GM21423 (cell line): ENCODE data around the gene CD36.
"Not testable (repeated sequence)": the region's sequence is repeated elsewhere in the genome, so short reads cannot be mapped to it uniquely, and the experiment has no call there.

Experiments
- ATAC-seq: cut with Tn5 transposase; IDR thresholded peaks from one replicate; pipeline ENCODE4 v1.9.1; 2021; ENCODE audit warnings: mild to moderate bottlenecking, moderate library complexity; ENCODE audit not compliant: unreplicated experiment

Gene CD36

GRCh38 chr7:80649011-80649410 is 10.6 kb downstream of the CD36 start:
- no peak for ATAC-seq

GRCh38 chr7:80650030-80650429 is 11.6 kb downstream of the CD36 start:
- no peak for ATAC-seq

GRCh38 chr7:80651471-80651870 is 13.0 kb downstream of the CD36 start:
- ATAC-seq = no peak

GRCh38 chr7:80653244-80653643 is 14.8 kb downstream of the CD36 start:
- ATAC-seq = no peak

- ATAC-seq = no peak
These were observed 16.5 kb downstream of the CD36 start for GRCh38 chr7:80654887-80655340.

GRCh38 chr7:80656029-80656428 is 17.6 kb downstream of the CD36 start:
- ATAC-seq = no peak

GRCh38 chr7:80659120-80660055 is 20.9 kb downstream of the CD36 start:
- ATAC-seq = peak; percentile 68

- ATAC-seq = no peak
These were observed 22.5 kb downstream of the CD36 start for GRCh38 chr7:80660939-80661338.

- no peak for ATAC-seq
These were observed 23.3 kb downstream of the CD36 start for GRCh38 chr7:80661729-80662128.

GRCh38 chr7:80662252-80662651 is 23.8 kb downstream of the CD36 start:
- no peak for ATAC-seq

- no peak for ATAC-seq
These were observed 27.1 kb downstream of the CD36 start for GRCh38 chr7:80665526-80665925.

- ATAC-seq = no peak
These were observed 27.9 kb downstream of the CD36 start for GRCh38 chr7:80666376-80666775.

- ATAC-seq = not testable (repeated sequence)
These were observed 30.9 kb downstream of the CD36 start for GRCh38 chr7:80669367-80669766.

- no peak for ATAC-seq
These were observed 33.3 kb downstream of the CD36 start for GRCh38 chr7:80671744-80672143.

- no peak for ATAC-seq
These were observed 36.6 kb downstream of the CD36 start for GRCh38 chr7:80675090-80675489.

- ATAC-seq = no peak
These were observed 38.0 kb downstream of the CD36 start for GRCh38 chr7:80676404-80676803.

- ATAC-seq = no peak
These were observed 39.2 kb downstream of the CD36 start for GRCh38 chr7:80677629-80678028.

GRCh38 chr7:80678707-80679106 is 40.3 kb downstream of the CD36 start:
- no peak for ATAC-seq

GRCh38 chr7:80679921-80680907 is 41.8 kb downstream of the CD36 start:
- ATAC-seq = no peak

GRCh38 chr7:80681272-80681885 is 42.9 kb downstream of the CD36 start:
- no peak for ATAC-seq

GRCh38 chr7:80682744-80683143 is 44.3 kb downstream of the CD36 start:
- no peak for ATAC-seq
